Spinal cord (tissue), 10 donors: ENCODE results near the gene DHRS3. TPM values are rescaled to one million over a fixed set of nuclear protein-coding genes. Genes with fewer than 3 reads are reported as not detected.
A peak's percentile ranks its signal among the peaks of the same experiment; 100 is the strongest.

Experiments used
- DNase-seq, 6 donors: peaks; one replicate each; pipeline versions ENCODE4 v3.0.0 to v3.0.0-alpha.2; 2013 to 2015; ENCODE audit warnings: low spot score in 6 of 6, low read depth in 4 of 6
- H3K27ac ChIP-seq: one replicate; pipeline ENCODE4 v1.5.1; 2013; ENCODE audit warnings: low read depth, low read length, control low read depth
- H3K27me3 ChIP-seq: one replicate; pipeline ENCODE4 v1.6.1; 2013; ENCODE audit warnings: low read length; ENCODE audit not compliant: control insufficient read depth, insufficient read depth
- H3K36me3 ChIP-seq: one replicate; pipeline ENCODE4 v1.6.1; 2013; ENCODE audit warnings: low read length; ENCODE audit not compliant: control insufficient read depth, insufficient read depth
- H3K4me1 ChIP-seq: one replicate; pipeline ENCODE4 v1.6.1; 2013; ENCODE audit warnings: low read length; ENCODE audit not compliant: control insufficient read depth, insufficient read depth
- H3K4me3 ChIP-seq: one replicate; pipeline ENCODE4 v1.5.1; 2013; ENCODE audit warnings: low read depth, low read length, control low read depth
- H3K9me3 ChIP-seq: one replicate; pipeline ENCODE4 v1.6.1; 2013; ENCODE audit warnings: low read length; ENCODE audit not compliant: control insufficient read depth, insufficient read depth
- WGBS: methylation state at CpG from one replicate; pipeline ENCODE4 v1.1.5; 2013; ENCODE audit warnings: missing lambda C conversion rate; ENCODE audit not compliant: insufficient coverage; 5-methylcytosine and 5-hydroxymethylcytosine counted together
- polyA plus RNA-seq, 2 donors: library from polyadenylated mRNA; unstranded; fragments of 120-200 nt; gene quantifications; one replicate each; pipeline ENCODE4 v1.2.1, GENCODE V29; 2013; ENCODE audit not compliant: insufficient read length in 2 of 2
- total RNA-seq, 2 donors: library from RNA; depleted of rRNA in 1 of 2; stranded (reverse); fragments of 120-200 nt in 1 of 2; fragments of >200 nt in 1 of 2; gene quantifications; one replicate each; pipeline versions ENCODE4 v1.2.3 to v1.2.4, GENCODE V29; 2013 to 2014
- donor health status: healthy.

The DHRS3 gene
- total and polyA plus RNA-seq, 4 donors = 22.1 to 160 (median 73.3) TPM

GRCh38 chr1:12561121-12561520 lies 56.9 kb downstream of the DHRS3 start:
- Histone ChIP-seq H3K27me3 (no peaks in the 10 kb centered on the region), H3K9me3 (peaks cover 9% of the 10 kb centered on the region), H3K4me1 (peaks cover 33% of the 10 kb centered on the region), H3K36me3 (no peaks in the 10 kb centered on the region), H3K27ac (no peak overlapping the region), H3K4me3 (no peak overlapping the region)
- WGBS = 85% methylated on average over 7 of the region's 7 CpGs
- DNase-seq = no peak

DNA sequence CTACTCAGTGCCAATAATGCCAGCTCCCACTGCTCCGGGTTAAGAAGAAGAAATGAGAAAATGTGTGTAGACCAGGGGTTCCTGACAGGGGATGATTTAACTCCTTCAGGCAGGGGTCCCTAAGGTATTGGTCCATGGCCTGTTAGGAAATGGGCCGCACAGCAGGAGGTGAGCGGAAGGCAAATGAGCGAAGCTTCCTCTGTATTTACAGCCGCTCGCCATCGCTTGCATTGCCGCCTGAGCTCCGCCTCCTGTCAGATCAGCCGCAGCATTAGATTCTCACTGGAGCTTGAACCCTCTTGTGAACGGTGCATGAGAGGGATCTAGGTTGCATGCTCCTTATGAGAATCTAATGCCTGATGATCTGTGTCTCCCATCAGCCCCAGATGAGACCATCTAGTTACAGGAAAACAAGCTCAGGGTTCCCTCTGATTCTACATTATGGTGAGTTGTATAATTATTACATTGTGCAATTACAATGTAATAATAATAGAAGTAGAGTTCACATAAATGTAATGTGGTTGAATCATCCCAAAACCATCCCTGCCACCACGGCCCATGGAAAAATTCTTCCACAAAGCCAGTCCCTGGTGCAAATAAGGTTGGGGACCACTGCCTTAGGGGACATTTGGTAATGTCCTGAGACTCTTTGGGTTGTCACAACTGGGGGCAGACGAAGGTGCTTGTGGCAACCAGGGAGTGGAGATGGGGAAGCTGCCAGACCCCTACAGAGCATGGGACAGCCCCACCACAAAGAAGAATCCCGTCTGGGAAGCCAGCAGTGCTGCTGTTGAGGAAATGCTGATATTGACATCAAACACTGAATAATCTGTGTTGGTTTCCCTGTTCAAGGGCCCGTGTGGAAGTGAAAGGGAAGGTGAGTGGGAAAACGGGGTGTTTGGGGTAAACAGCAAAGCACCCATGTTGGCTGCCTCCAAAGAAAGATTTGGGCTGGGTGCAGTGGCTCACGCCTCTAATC lies 60.8 kb downstream of the DHRS3 start:
- Histone ChIP-seq H3K36me3 (no peaks in the 10 kb centered on the region), H3K9me3 (no peaks in the 10 kb centered on the region), H3K27ac (peak overlapping the region; percentile 89), H3K27me3 (no peaks in the 10 kb centered on the region), H3K4me3 (no peak overlapping the region), H3K4me1 (peaks cover 53% of the 10 kb centered on the region)
- no peak for DNase-seq
- 88% methylated on average over 11 of the region's 17 CpGs for WGBS

DNA sequence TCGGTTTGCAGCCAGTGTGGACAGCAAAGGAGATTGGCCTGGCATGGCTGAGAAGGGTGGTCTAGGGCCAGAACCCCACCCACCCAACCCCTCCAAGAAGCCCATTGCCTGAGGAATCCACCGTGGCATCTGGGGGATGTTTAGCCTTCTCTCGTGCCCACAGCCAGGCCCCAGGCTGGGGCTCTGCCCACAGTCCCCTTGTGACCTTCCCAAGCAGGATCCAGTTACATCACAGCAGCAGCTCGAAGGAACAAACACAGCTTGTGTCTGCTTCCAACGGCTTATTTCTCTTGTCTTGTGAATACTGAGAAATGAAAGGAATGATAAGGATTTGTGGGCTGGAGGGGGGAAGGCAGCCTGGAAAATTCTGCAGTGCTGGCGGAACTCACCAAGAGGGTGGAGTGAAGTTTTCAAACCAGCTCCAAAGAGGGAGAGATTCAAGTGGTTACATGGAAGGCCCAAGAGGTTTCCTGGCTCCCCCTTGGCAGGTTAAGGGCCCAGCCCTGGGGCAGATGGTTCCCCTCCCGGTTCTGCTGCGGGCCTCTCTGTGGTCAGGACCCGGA lies 61.6 kb downstream of the DHRS3 start:
- H3K27ac ChIP-seq = peak overlapping the region; percentile 89
- H3K9me3 ChIP-seq = no peaks in the 10 kb centered on the region
- 54% methylated on average over 6 of the region's 9 CpGs for WGBS
- no peak overlapping the region for H3K4me3 ChIP-seq
- no peaks in the 10 kb centered on the region for H3K27me3 ChIP-seq
- DNase-seq = peak in 1 of 6 donors; percentile 81
- H3K4me1 ChIP-seq = peaks cover 56% of the 10 kb centered on the region
- no peaks in the 10 kb centered on the region for H3K36me3 ChIP-seq

DNA sequence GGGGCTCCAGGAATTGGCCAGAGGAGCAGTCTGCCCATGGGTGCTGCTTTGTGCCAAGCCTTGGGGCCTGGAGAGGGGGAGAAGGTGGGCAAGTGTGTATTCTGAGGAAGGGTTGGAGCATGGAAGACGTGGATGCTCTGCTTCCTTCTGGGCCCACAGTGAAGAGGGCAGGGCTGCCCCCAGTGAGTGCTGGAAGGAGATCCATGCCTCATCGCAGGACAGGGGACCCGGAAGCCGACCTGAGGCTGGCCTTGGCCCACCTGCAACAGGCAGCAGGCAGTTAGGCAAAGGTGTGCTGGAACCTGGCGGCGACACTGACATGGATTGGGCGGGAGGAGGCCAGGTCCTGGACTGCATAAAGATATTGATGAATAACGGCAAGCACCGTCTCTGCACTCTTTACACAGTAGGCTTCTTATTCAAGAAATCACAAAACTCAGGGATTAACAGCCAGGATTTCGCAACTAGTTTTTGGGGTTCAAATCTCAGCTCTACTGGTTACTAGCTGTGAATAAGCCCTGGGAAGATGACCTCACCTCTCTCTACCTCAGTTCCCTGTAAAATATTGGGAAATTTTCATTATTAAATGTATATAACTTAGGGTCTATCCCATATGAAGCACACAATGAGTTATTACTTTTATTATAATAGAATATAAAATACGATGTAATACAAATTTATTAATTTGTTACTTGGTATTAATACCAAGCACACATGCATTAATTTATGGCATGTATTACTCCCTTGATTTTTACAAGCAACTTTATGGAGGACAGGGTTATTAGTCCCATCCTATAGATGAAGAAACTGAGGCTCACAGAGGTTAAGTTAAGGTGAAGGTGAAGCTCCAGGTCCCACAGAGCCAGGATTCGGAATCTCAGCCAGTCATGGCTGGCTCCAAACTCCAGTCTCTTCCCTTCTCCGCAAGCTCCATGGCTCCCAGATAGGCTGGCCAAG lies 62.3 kb downstream of the DHRS3 start:
- H3K9me3 ChIP-seq = no peaks in the 10 kb centered on the region
- H3K27me3 ChIP-seq = no peaks in the 10 kb centered on the region
- H3K27ac ChIP-seq = peak overlapping the region; percentile 89
- no peak overlapping the region for H3K4me3 ChIP-seq
- H3K36me3 ChIP-seq = no peaks in the 10 kb centered on the region
- DNase-seq = no peak
- 92% methylated on average over 7 of the region's 13 CpGs for WGBS
- H3K4me1 ChIP-seq = peaks cover 56% of the 10 kb centered on the region

DNA sequence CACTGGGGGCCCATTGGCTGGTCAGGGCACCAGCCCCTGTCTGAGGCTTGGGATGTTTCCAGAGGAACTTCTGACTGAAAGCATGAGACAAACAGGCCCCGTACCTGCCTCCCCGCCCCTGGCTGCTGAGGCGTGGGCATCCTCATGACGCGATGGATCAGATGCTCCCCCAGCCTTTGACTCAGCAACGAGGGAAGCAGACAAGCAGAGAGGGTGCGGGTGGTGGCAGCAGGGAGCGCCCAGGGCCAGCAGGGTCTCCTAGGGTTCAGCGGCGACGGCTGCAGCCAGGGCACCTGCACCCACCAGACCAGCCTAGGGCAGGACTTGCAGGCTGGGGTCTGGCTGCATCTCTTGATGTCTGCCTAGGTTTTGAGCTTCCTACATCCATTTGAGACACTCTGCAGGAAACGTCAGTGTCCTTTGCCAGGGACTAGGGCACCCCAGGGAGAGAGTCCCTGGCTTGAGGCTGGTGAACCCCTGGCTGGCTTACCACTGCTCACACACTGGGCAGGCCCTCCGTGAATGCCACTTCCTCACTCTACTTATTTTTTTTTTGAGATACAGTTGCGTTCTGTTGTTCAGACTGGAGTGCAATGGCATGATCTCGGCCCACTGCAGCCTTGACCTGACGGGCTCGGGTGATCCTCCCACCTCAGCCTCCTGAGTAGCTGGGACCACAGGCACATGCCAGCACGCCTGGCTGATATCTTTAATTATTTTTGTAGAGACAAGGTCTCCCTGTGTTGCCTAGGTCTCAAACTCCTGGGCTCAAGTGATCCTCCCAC lies 63.3 kb downstream of the DHRS3 start:
- Histone ChIP-seq H3K4me3 (no peak overlapping the region), H3K27ac (peak overlapping the region; percentile 89), H3K27me3 (no peaks in the 10 kb centered on the region), H3K36me3 (no peaks in the 10 kb centered on the region), H3K9me3 (no peaks in the 10 kb centered on the region), H3K4me1 (peaks cover 63% of the 10 kb centered on the region)
- 92% methylated on average over 17 of the region's 18 CpGs for WGBS
- DNase-seq = no peak

DNA sequence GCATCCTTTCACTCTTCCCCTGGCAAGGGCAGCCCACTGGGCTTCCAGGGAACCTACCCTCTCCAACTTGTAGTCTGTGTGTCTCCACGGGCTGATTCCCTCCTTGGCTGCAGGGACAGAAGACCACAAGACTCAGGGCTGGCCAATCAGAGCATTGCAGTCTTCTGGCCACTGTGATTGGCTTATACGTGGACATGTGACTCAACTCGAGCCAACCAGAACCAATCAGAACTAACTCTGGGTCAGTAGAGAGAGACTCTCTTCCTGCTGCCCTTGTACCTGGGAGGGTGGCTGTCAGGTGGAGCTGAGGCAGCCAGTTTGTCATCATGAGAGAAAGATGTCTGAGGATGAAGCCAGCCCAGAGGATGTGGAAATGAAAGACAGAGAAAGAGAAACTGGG lies 64.0 kb downstream of the DHRS3 start:
- no peak for DNase-seq
- Histone ChIP-seq H3K36me3 (no peaks in the 10 kb centered on the region), H3K9me3 (no peaks in the 10 kb centered on the region), H3K27me3 (no peaks in the 10 kb centered on the region), H3K4me1 (peaks cover 70% of the 10 kb centered on the region), H3K27ac (peak overlapping the region; percentile 78), H3K4me3 (no peak overlapping the region)
- 85% methylated on average over 3 of the region's 3 CpGs for WGBS

- WGBS = 45% methylated on average over 16 of the region's 16 CpGs
- peak in 2 of 6 donors; percentile 47 to 75 for DNase-seq
- peaks cover 73% of the 10 kb centered on the region for H3K4me1 ChIP-seq
- H3K4me3 ChIP-seq = no peak overlapping the region
- H3K36me3 ChIP-seq = no peaks in the 10 kb centered on the region
- H3K9me3 ChIP-seq = no peaks in the 10 kb centered on the region
- H3K27ac ChIP-seq = peak overlapping the region; percentile 78
- H3K27me3 ChIP-seq = no peaks in the 10 kb centered on the region
Measured at GRCh38 chr1:12552951-12553921, 64.8 kb downstream of the DHRS3 start.

GRCh38 chr1:12552111-12552888 lies 65.7 kb downstream of the DHRS3 start:
- no peaks in the 10 kb centered on the region for H3K27me3 ChIP-seq
- no peak for DNase-seq
- 61% methylated on average over 27 of the region's 27 CpGs for WGBS
- H3K27ac ChIP-seq = peak overlapping the region; percentile 78
- peaks cover 76% of the 10 kb centered on the region for H3K4me1 ChIP-seq
- no peaks in the 10 kb centered on the region for H3K9me3 ChIP-seq
- no peaks in the 10 kb centered on the region for H3K36me3 ChIP-seq
- H3K4me3 ChIP-seq = no peak overlapping the region
